ENCODE results near the gene CFAP74. TPM values are rescaled to one million over a fixed set of nuclear protein-coding genes. Genes with fewer than 3 reads are reported as not detected.

The CFAP74 gene
- total and polyA plus RNA-seq, 9 of the 15 experiments (the other 6 are each of a cell fraction or from before 2014, with no cell fraction given), result 0.03 to 0.15 (median 0.05) TPM; not detected in 6

DNA sequence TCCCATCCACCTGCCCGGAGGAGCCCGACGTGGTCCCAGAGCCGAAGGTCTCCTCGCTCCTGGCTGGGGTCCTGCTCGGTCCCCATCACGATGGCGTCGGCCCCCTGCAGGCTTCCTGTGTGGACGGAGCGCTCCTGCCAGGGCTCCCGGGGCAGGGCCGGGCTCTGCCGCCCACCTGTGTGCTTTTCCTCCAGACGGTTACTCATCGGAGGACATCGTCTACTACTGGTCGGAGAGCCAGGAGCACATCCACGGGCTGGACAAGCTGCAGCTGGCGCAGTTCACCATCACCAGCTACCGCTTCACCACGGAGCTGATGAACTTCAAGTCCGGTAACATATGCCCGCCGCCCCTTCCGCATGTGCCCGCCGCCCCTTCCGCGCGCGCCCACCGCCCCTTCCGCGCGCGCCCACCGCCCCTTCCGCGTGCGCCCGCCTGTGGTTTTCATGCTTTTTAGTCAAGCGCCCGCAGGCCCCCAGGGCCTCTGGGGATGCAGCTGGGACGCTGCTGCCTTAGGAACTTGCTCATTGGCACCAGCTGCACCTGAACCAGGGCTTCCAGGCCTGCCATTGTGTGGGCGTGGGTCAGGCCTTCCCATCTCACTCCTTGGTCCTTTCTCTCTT lies 24.5 kb upstream of the CFAP74 start:
- DNase-seq (ENCODE audit: extremely low read depth in 1 of 4, low spot score in 3 of 4) (no peak), FAIRE-seq (no peak), ATAC-seq (no peak)
- in situ Hi-C loops (cut with MboI) (no loop called here), intact Hi-C loops (cut with micrococcal nuclease) (no loop called here)
- no peaks in the 10 kb centered on the region for H3K36me3 ChIP-seq (ENCODE audit: control insufficient read depth, insufficient read depth, low read length)
- no peaks in the 10 kb centered on the region for H3K9me3 ChIP-seq (replicated peaks; ENCODE audit: control insufficient read depth, insufficient read depth, low read depth, low read length)
- H3K79me2 ChIP-seq (ENCODE audit: control insufficient read depth, insufficient read depth, low read length), result no peaks in the 10 kb centered on the region
- no peak overlapping the region for H3K27ac ChIP-seq (ENCODE audit: extremely low read depth, low read depth, low read length)
- H3K27me3 ChIP-seq (ENCODE audit: control insufficient read depth in 2 of 2, insufficient read depth in 2 of 2, low read length in 2 of 2), result peaks cover 74 to 100% of the 10 kb centered on the region in 2 experiments
- ChIA-PET CTCF (ENCODE audit: low intra/inter-chr PET ratio) (no interaction called here), POLR2A (interaction anchor here (0.7 to 1.8 kb wide), 2 partner anchors 13 to 121 kb away, joined by 3 to 5 read pairs; no protein-coding TSS in a partner anchor)
- H3K4me3 ChIP-seq, result no peak overlapping the region
- 7% methylated on average over 45 of the region's 46 CpGs for WGBS (ENCODE audit: insufficient coverage, low coverage, missing lambda C conversion rate)
- H2AFZ ChIP-seq (ENCODE audit: low read depth, low read length), result no peak overlapping the region
- no TSS peak for BruUV-seq (replicated peaks)
- peaks cover 0 to 37% of the 10 kb centered on the region in 2 experiments; a peak in 2 of 5 replicates for H3K4me1 ChIP-seq (replicated peaks in 1 of 2; ENCODE audit: control insufficient read depth in 2 of 2, insufficient read depth in 2 of 2, low read length in 2 of 2)
- H3K9ac ChIP-seq (ENCODE audit: insufficient read depth in 1 of 2, low read depth in 2 of 2, low read length in 2 of 2), result no peak overlapping the region
- no peak overlapping the region for H3K4me2 ChIP-seq (ENCODE audit: insufficient read depth, low read length)
- H3K9me1 ChIP-seq (ENCODE audit: control insufficient read depth, insufficient read depth, low read length), result no peaks in the 10 kb centered on the region
- H4K20me1 ChIP-seq (replicated peaks; ENCODE audit: control insufficient read depth, insufficient read depth, low read length), result peaks cover 17% of the 10 kb centered on the region
- TF ChIP-seq, protein P1, sequence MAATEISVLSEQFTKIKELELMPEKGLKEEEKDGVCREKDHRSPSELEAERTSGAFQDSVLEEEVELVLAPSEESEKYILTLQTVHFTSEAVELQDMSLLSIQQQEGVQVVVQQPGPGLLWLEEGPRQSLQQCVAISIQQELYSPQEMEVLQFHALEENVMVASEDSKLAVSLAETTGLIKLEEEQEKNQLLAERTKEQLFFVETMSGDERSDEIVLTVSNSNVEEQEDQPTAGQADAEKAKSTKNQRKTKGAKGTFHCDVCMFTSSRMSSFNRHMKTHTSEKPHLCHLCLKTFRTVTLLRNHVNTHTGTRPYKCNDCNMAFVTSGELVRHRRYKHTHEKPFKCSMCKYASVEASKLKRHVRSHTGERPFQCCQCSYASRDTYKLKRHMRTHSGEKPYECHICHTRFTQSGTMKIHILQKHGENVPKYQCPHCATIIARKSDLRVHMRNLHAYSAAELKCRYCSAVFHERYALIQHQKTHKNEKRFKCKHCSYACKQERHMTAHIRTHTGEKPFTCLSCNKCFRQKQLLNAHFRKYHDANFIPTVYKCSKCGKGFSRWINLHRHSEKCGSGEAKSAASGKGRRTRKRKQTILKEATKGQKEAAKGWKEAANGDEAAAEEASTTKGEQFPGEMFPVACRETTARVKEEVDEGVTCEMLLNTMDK (IDR thresholded peaks at IDR 0.05; ENCODE audit: borderline replicate concordance, insufficient read depth, low read depth, low read length, poor library complexity, severe bottlenecking), result no peak
- TF ChIP-seq, protein P2, sequence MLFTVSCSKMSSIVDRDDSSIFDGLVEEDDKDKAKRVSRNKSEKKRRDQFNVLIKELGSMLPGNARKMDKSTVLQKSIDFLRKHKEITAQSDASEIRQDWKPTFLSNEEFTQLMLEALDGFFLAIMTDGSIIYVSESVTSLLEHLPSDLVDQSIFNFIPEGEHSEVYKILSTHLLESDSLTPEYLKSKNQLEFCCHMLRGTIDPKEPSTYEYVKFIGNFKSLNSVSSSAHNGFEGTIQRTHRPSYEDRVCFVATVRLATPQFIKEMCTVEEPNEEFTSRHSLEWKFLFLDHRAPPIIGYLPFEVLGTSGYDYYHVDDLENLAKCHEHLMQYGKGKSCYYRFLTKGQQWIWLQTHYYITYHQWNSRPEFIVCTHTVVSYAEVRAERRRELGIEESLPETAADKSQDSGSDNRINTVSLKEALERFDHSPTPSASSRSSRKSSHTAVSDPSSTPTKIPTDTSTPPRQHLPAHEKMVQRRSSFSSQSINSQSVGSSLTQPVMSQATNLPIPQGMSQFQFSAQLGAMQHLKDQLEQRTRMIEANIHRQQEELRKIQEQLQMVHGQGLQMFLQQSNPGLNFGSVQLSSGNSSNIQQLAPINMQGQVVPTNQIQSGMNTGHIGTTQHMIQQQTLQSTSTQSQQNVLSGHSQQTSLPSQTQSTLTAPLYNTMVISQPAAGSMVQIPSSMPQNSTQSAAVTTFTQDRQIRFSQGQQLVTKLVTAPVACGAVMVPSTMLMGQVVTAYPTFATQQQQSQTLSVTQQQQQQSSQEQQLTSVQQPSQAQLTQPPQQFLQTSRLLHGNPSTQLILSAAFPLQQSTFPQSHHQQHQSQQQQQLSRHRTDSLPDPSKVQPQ (CRISPR knock-in tag; IDR thresholded peaks at IDR 0.05; ENCODE audit: borderline replicate concordance), result no peak
- TF ChIP-seq BHLHE40 (IDR thresholded peaks at IDR 0.05; ENCODE audit: low read length) (no peak), RFX1 (IDR thresholded peaks at IDR 0.05) (no peak), GABPB1 (CRISPR knock-in tag; IDR thresholded peaks at IDR 0.05) (no peak), SPI1 (IDR thresholded peaks at IDR 0.05; ENCODE audit: borderline replicate concordance, low read depth, low read length) (no peak), ATF7 (IDR thresholded peaks at IDR 0.05) (no peak), ZNF316 (IDR thresholded peaks at IDR 0.05) (no peak), KDM2B (CRISPR knock-in tag; IDR thresholded peaks at IDR 0.05) (no peak), CBX8 (IDR thresholded peaks at IDR 0.05; ENCODE audit: borderline replicate concordance, extremely low read depth, low read depth, low read length, poor library complexity, severe bottlenecking) (no peak), SMAD1 (IDR thresholded peaks at IDR 0.05; ENCODE audit: low read depth, low read length, partially characterized antibody) (no peak), ZNF57 (CRISPR knock-in tag; IDR thresholded peaks at IDR 0.05) (no peak)
- TF ChIP-seq, protein P3, sequence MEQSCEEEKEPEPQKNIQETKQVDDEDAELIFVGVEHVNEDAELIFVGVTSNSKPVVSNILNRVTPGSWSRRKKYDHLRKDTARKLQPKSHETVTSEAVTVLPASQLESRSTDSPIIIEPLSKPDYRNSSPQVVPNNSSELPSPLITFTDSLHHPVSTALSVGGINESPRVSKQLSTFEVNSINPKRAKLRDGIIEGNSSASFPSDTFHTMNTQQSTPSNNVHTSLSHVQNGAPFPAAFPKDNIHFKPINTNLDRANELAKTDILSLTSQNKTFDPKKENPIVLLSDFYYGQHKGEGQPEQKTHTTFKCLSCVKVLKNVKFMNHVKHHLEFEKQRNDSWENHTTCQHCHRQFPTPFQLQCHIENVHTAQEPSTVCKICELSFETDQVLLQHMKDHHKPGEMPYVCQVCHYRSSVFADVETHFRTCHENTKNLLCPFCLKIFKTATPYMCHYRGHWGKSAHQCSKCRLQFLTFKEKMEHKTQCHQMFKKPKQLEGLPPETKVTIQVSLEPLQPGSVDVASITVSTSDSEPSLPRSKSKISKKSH (CRISPR knock-in tag; IDR thresholded peaks at IDR 0.05), result no peak
- TF ChIP-seq, protein P4, sequence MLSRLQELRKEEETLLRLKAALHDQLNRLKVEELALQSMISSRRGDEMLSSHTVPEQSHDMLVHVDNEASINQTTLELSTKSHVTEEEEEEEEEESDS (CRISPR knock-in tag; IDR thresholded peaks at IDR 0.05), result no peak
